GM21423 (cell line): ENCODE results near the gene GPR146.

ENCODE experiments used
- ATAC-seq: cut with Tn5 transposase; IDR thresholded peaks from one replicate; pipeline ENCODE4 v1.9.1; 2021; ENCODE audit warnings: mild to moderate bottlenecking, moderate library complexity; ENCODE audit not compliant: unreplicated experiment

Gene GPR146

GRCh38 chr7:1090686-1091643 lies 46.6 kb downstream of the GPR146 start:
- ATAC-seq: no peak

GRCh38 chr7:1091644-1092027 lies 47.3 kb downstream of the GPR146 start:
- no peak for ATAC-seq

GRCh38 chr7:1092161-1092632 lies 47.9 kb downstream of the GPR146 start:
- ATAC-seq: no peak

- ATAC-seq: no peak
These were observed 48.6 kb downstream of the GPR146 start for GRCh38 chr7:1092806-1093501.

GRCh38 chr7:1093502-1093843 lies 49.1 kb downstream of the GPR146 start:
- ATAC-seq: no peak

GRCh38 chr7:1093916-1094508 lies 49.7 kb downstream of the GPR146 start:
- ATAC-seq: no peak

- no peak for ATAC-seq
These were observed 50.5 kb downstream of the GPR146 start for GRCh38 chr7:1094870-1095269.

GRCh38 chr7:1095621-1096155 lies 51.3 kb downstream of the GPR146 start:
- ATAC-seq: no peak

GRCh38 chr7:1096156-1097119 lies 52.1 kb downstream of the GPR146 start:
- ATAC-seq: no peak

- ATAC-seq: no peak
These were observed 52.8 kb downstream of the GPR146 start for GRCh38 chr7:1097120-1097504.

GRCh38 chr7:1098243-1099153 lies 54.2 kb downstream of the GPR146 start:
- ATAC-seq: no peak

GRCh38 chr7:1099154-1099542 lies 54.8 kb downstream of the GPR146 start:
- ATAC-seq: no peak

- no peak for ATAC-seq
These were observed 55.3 kb downstream of the GPR146 start for GRCh38 chr7:1099637-1100036.

- ATAC-seq: no peak
These were observed 56.0 kb downstream of the GPR146 start for GRCh38 chr7:1100386-1100785.

- no peak for ATAC-seq
These were observed 56.7 kb downstream of the GPR146 start for GRCh38 chr7:1100834-1101562.

GRCh38 chr7:1101563-1102431 lies 57.5 kb downstream of the GPR146 start:
- no peak for ATAC-seq

GRCh38 chr7:1103009-1103788 lies 58.9 kb downstream of the GPR146 start:
- peak; percentile 56 for ATAC-seq
